Posterior cingulate gyrus (tissue), 11 donors: Measurements from ENCODE around the gene SH3BP1.
"Not testable (repeated sequence)": the region's sequence is repeated elsewhere in the genome, so short reads cannot be mapped to it uniquely, and the experiment has no call there.

Source experiments
- DNase-seq, 10 donors: peaks; one replicate each; pipeline versions ENCODE4 v3.0.0 to v3.0.0-alpha.2; 2020 to 2021; ENCODE audit warnings: mixed read lengths in 3 of 10
- intact Hi-C: fragments of 100-400 bp; cut with DNase I; formaldehyde crosslinking; loops from one replicate; pipeline ENCODE4 v1.15.1; 2023

Gene SH3BP1

DNA sequence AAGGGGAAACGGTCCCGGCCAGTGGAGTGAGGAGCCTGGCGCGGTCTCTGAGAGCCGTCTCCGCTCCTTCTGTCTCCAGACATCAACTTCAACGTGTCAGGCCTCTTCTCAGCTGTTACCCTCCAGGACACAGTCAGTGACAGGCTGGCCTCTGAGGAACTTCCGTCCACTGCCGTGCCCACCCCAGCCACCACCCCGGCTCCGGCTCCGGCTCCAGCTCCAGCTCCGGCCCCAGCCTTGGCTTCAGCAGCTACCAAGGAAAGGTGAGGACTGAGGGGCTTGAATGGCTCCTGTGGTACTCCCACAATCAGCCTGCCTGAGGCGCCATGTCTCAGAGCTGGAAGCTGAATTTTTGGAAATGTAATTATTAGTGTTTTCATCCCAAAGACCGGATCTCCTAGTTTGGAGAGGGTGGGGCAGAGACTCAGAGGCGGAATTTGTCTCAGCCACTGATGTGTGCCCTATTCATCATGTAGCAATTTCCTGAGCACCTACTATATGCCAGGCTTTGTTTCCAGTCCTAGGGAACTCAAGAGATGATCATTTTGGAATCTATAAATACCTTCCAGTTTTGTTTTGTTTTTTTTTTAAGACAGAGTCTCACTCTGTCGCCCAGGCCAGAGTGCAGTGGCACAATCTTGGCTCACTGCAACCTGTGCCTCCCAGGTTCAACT is 11.1 kb downstream of the SH3BP1 start:
- intact Hi-C loops: no loop called here
- no peak for DNase-seq

- DNase-seq: no peak
- intact Hi-C loops: no loop called here
These were observed 15.2 kb downstream of the SH3BP1 start for GRCh38 chr22:37654563-37655251.

DNA sequence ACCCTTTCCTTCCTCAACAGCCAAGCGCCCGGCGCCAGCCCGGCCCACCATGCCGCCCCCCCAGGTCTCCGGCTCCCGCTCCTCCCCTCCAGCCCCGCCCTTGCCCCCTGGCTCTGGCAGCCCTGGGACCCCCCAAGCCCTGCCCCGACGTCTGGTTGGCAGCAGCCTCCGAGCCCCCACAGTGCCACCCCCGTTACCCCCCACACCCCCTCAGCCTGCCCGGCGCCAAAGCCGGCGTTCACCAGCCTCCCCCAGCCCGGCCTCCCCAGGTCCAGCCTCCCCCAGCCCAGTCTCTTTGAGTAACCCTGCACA is 15.7 kb downstream of the SH3BP1 start:
- intact Hi-C loops: no loop called here
- no peak for DNase-seq

DNA sequence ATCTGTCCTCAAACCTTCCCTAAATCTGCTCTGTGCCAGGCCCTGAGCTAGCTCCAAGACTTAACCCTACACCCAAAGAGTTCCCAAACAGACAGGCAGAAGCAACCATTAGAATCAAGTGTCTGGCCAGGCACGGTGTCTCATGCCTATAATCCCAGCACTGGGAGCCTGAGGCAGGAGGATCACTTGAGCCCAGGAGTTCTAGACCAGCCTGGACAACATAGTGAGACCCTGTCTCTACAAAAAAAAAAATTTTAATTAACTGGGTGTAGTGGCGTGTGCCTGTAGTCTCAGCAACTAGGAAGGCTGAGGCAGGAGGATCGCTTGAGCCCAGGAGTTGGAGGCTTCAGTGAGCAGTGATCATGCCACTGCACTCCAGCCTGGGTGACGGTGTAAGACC is 17.1 kb downstream of the SH3BP1 start:
- intact Hi-C loops, DNase-seq: not testable (repeated sequence)

DNA sequence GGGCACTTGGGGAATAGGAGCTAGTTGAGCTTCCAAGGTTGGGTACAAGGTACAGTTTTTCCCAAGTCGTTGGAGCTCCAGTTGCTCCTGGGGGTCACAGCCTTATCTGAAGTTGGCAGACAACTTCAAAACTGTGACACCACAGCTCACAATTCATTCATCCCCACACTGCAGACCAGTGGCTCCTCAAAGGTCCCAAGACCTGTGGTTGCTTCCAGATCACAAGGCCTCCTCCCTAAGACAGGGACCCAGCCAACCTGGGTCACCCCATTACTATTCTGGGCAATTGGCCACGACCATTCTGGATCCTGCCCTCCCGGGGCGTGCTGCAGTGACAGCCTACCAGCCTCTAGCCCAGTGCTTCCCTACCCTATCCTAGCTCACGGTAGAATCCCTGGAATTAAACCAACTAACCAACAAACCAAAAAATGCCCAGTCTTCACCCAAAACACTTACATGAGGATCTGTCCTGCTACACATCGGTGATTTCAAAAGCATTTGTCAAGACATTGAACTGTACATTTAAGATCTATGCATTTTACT is 18.2 kb downstream of the SH3BP1 start:
- no peak for DNase-seq
- intact Hi-C loops: no loop called here

- intact Hi-C loops: no loop called here
- peak; percentile 97 to 100 (median 98) for DNase-seq
These were observed 18.9 kb downstream of the SH3BP1 start, which contains the start of gene PDXP for GRCh38 chr22:37658133-37659065. TSS of gene PDXP (plus strand) at chr22:37658723. CDS start at chr22:37658783, 60 bp downstream.

DNA sequence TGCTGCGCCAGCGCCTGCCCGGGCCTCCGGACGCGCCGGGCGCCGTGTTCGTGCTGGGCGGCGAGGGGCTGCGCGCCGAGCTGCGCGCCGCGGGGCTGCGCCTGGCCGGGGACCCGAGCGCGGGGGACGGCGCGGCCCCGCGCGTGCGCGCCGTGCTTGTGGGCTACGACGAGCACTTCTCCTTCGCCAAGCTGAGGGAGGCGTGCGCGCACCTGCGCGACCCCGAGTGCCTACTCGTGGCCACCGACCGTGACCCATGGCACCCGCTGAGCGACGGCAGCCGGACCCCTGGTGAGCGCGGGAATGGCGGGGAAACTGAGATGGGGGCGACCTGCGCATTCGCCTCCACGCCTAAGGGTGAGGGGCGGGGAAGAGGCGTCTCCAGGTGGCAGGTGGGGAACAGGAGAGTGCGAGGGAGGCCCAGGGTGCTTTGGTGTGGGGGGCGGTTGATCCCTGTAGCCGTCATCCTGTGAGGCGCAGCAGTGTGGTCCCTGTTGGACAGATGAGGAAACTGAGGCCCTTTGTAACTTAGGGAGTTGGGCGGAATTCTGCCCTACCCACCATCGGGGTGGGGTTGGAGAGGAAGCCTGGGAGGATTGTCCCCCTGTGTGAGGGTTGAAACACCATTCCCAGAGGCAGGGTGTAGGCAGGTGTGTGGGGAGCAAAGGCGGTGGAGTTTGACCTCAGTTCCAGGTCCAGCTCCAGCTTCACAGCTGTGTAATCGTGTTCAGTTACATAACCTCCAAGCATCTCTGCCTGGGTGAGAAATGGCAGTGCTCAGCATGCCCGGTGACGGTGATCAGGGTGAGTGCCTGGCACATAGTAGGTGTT is 19.8 kb downstream of the SH3BP1 start:
- intact Hi-C loops: no loop called here
- peak in 2 of 10 donors; percentile 40 to 87 for DNase-seq

DNA sequence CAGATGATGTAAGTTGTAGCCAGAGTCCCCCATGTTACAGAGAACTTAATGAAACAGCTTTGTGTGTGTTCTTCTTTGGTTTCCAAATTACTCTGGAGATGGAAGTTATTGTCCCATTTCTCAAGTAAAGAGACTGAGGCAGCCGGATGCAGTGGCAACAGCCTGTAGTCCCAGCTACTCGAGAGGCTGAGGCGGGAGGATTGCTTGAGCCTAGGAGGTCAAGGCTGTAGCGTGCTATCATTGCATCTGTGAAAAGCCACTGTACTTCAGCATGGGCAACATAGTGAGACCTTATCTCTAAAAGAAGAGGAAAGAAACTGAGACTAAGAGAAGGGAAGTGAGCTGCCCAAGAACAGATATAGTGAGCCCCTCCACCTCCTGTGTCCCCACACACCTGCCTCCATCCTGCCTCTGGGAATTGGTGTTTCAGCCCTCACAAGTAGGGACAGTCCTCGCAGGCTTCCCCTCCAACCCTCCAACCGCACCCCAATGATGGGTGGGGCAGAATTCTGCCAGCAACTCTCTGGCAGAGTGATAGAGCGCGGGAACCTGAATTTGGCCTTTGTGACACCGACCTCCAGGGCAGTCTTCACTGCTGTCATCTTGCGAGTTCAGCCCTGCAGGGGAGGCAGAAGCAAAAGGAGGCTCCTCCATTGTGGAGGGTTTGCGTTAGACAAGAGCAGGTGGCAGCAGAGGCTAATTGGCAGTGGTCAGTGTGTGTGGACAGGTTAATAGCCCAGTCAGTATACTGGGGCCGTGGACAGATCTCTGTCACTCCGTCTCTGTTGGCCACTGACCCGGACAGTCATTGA is 20.6 kb downstream of the SH3BP1 start:
- intact Hi-C loops: loop anchor here (10.0 kb wide), 1 partner anchor 135 kb away; no protein-coding TSS in a partner anchor
- DNase-seq: no peak

- intact Hi-C loops: loop anchor here (10.0 kb wide), 1 partner anchor 134 kb away; no protein-coding TSS in a partner anchor
- no peak for DNase-seq
These were observed 21.2 kb downstream of the SH3BP1 start for GRCh38 chr22:37660709-37661045.

- intact Hi-C loops: loop anchor here (10.0 kb wide), 1 partner anchor 133 kb away; no protein-coding TSS in a partner anchor
- DNase-seq: peak in 2 of 10 donors; percentile 37 to 42
These were observed 21.9 kb downstream of the SH3BP1 start for GRCh38 chr22:37661160-37661924.

- intact Hi-C loops: loop anchor here (10.0 kb wide), 1 partner anchor 133 kb away; no protein-coding TSS in a partner anchor
- DNase-seq: no peak
These were observed 22.6 kb downstream of the SH3BP1 start for GRCh38 chr22:37662039-37662438.

DNA sequence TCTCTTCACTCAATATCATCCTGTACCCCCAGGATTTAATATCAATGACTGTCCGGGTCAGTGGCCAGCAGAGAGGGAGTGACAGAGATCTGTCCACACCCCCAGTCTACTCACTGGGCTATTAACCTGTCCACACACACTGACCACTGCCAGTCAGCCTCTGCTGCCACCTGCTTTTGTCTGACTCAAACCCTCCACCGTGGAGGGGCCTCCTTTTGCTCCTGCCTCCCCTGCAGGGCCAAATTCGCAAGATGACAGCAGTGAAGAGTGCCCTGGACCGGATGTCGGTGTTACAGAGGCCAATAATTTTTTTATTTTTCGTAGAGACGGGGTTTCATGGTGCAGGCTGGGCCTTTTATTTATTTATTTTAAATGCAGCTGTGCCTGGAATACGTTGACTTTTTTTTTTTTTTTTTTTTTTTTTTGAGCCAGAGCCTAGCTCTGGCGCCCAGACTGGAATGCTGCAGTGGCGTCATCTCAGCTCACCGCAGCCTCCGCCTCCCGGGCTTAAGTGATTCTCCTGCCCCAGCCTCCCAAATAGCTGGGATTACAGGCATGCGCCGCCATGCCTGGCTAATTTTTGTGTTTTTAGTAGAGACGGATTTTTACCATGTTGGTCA is 24.2 kb downstream of the SH3BP1 start:
- no peak for DNase-seq
- intact Hi-C loops: loop anchor here (10.0 kb wide), 1 partner anchor 131 kb away; no protein-coding TSS in a partner anchor

GRCh38 chr22:37664249-37665101 is 25.0 kb downstream of the SH3BP1 start:
- DNase-seq: peak in 7 of 10 donors; percentile 60 to 93 (median 76)
- intact Hi-C loops: loop anchor here (10.0 kb wide), 1 partner anchor 130 kb away; no protein-coding TSS in a partner anchor

GRCh38 chr22:37665487-37665886 is 26.0 kb downstream of the SH3BP1 start:
- intact Hi-C loops: loop anchor here (10.0 kb wide), 1 partner anchor 129 kb away; no protein-coding TSS in a partner anchor
- no peak for DNase-seq

- DNase-seq: no peak
- intact Hi-C loops: loop anchor here (10.0 kb wide), 1 partner anchor 125 kb away; no protein-coding TSS in a partner anchor
These were observed 30.1 kb downstream of the SH3BP1 start for GRCh38 chr22:37669586-37669985.

DNA sequence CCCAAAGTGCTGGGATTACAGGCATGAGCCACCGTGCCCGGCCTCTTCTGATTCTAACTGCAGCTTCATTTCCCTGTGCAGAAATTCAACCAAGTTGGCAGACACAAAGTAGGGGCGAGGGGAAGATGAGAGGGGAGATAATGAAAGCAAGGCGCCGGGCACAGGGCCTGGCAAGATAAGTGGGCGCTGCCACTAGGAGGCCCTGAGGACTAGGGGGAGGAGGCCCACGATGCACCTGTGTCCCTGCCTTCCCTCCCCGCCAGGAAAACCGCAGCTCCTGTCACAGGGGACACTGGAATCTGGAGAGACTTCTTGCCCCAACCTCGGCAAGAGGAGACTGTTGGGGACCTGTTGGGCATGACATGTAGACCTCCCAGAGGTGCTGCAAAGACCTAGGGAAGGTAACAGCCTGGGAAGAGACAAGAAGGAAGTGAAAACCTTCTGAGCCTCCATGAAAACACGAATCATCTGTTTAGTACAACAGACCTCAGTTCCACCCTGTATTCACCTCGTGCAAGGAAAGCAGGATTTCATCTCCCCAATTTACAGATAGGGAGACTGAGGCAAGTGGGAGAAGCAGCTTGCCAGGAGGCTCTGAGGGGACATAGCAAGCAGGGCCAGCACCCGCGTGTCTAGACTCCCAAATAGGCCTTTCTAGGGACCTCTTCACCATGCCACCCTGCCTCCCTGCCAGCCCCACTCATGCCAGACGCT is 32.9 kb downstream of the SH3BP1 start:
- no peak for DNase-seq
- intact Hi-C loops: no loop called here
